ENCODE data around the gene PRKG2.

Gene PRKG2

DNA sequence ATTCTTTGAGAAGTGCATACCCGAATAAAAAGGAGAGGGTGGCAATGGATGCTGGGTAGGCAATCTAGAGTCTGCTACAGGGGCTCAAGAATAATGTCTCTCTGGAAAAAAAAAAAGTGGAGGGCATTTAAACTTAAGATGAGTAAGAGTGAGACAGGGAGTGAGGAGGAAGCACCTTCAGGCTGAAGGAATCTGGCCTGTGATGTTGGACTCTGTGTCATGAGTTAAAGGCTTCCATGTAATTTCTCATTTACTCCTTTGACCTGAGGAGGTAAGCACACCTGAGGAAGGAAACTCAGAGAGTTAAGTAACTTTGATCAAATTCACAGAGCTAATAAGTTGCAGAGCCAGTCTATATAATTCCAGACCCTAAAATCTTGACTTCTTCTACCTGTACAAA is 3.2 kb upstream of the PRKG2 start:
- DNase-seq (ENCODE audit: low read depth in 2 of 2) = no peak

- DNase-seq (ENCODE audit: low read depth in 2 of 2) = no peak
Observed at GRCh38 chr4:81217779-81218178, 2.8 kb upstream of the PRKG2 start.

DNA sequence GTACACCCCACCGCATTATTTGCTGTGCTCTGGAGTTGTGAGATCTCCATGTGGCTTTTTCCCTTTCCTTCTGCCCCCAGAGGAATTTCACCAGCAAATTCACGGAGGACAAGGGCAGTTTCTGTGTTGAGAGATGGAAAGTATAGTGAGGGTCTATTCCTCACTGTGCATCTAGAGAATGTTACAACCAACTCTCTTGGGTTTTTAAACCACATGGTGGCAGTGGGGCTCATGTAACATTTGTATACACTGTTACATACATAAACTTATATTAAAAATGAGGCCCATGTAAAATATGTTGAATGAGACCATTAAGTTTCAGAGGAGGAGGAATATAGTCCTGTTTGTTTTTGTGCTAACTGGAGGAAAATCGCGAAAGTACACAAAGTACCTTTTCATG is 909 bp upstream of the PRKG2 start:
- DNase-seq (ENCODE audit: low read depth in 2 of 2) = no peak

- no peak for DNase-seq (ENCODE audit: low read depth in 2 of 2)
Observed at GRCh38 chr4:81214144-81214880, 710 bp downstream of the PRKG2 start.

DNA sequence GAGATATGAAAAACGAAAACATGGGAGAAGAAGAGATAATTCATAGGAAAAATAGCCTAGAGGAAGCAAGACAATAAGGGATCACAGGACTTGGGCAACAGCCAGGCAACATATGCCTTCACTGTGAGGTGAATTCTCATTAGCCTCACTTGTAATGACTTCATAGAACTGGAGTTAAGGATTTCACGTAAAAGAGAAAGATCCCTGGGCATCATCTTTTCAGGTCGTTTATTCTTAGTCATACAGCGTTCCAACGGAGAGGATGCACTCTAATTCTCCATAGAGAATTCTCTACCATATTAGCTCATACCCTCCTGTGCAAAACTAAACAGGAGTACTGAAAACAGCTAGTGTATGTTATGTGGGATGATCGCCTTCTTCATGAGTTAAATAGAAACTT is 1.4 kb downstream of the PRKG2 start:
- DNase-seq (ENCODE audit: low read depth in 2 of 2) = no peak

DNA sequence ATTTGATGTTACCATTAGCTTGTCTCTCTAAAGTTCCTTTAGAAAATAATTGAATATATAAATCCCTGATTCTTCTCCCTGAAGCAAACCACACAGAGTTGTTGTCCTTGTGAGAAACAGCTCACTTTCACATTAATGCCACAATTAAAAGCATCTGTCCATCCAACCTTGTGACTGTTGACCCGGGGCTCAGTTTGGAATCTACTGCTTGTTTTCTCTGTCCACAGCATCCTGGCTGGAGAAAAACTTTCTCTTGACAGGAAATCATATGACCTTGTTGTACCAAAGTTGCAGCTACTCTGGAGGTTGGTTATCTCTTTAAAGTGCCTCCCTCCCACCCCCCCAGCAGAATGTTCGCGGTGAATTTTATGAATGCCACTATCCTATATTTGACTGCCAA is 3.1 kb downstream of the PRKG2 start:
- DNase-seq (ENCODE audit: low read depth in 2 of 2) = no peak

DNA sequence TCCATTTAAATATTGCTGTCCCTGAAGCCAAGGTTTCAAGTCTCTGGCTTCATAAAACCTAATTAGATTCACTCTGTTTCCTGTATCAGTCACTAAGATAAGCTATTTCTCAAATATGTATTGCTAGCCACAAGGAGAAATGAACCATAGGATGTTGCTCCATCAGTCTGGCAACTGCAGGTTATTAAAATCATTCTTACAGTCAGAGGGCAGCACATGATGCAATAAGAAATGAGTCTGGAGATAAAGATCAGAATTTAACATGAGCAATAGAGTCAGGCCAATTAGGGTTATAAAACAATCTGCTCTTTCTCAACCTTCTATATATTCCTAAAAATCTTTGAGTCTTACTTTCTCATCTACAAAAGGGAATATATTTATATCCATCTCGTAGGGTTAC is 7.2 kb downstream of the PRKG2 start:
- DNase-seq (ENCODE audit: low read depth in 2 of 2) = no peak

DNA sequence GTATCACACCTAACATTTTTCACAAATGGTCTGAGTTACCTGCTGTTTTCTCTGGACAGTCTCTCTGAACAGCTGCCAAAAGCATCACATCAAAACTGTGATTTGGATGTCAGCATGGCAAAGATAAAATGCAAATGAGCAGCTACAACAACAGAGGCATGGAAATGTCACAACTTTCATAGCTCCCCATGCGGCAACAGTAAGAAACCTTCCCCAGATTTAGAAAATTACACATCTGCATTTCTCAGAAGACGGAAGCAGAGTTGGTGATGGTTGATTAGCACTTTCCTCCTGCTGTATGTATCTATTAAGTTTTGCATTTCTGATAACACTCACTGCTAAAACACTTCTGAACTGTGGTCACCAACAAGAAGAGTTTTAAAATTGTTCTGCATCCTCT is 9.7 kb downstream of the PRKG2 start:
- no peak for DNase-seq (ENCODE audit: low read depth in 2 of 2)

DNA sequence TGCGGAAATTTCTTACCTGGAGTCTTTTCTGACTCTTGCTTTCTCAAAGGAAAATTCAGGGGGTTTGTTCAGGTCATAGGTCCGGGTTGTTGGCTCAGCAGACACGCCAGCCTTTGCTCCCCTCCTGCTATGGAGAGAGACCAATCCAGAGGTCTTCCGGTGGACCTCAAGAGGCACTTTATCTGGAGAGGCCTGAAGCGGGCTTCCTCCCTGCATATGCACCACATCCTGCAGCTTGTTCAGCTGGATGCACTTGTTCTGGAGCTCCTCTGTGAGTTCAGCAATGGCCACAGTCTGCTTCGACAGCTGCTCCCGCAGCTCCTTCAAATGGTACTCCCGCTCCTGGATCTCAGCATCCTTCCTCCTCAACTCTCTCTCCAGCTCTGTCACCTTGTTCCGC is 10.5 kb downstream of the PRKG2 start:
- no peak for DNase-seq (ENCODE audit: low read depth in 2 of 2)

DNA sequence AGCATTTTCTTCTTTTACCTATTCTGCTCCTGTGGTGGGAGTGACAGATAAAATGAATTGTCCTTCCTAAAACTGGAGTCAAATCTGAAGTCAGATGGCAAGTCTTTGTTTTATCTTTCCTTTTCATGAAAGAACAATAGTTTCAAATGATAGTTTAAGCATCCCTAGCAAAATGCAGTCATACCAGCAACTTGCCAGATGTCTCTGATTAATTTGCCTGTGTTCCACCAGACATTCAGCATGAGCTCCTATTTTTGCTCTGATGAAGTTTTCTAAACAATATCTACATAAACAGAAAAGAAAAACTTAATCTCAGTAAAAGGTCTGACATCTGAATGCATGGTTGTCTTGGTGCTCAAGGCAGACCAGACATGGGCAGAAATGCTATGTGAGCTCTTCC is 15.2 kb downstream of the PRKG2 start:
- no peak for DNase-seq (ENCODE audit: low read depth in 2 of 2)

- DNase-seq (ENCODE audit: low read depth in 2 of 2) = no peak
Observed at GRCh38 chr4:81198609-81199008, 16.4 kb downstream of the PRKG2 start.

GRCh38 chr4:81197864-81198524 is 17.0 kb downstream of the PRKG2 start:
- no peak for DNase-seq (ENCODE audit: low read depth in 2 of 2)

GRCh38 chr4:81196126-81196650 is 18.8 kb downstream of the PRKG2 start:
- no peak for DNase-seq (ENCODE audit: low read depth in 2 of 2)

GRCh38 chr4:81195475-81195874 is 19.5 kb downstream of the PRKG2 start:
- no peak for DNase-seq (ENCODE audit: low read depth in 2 of 2)

DNA sequence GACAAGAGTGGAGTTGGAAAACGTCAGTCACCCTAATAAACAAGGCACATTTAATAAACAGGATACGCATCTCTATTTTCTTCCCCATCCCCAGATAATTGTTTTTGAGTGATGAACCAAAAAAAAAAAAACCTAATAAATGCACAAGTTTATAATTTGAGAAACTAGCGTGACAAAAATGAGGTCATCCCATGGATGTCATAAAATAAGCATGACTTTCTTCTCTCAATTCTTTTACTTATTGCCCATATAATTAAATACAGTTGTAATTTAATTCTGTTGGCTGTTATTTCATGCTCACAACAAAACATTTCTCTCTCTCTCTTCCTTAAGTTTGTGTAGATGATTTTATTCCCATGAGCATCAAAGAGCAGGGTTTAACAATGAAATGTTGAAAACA is 20.7 kb downstream of the PRKG2 start:
- no peak for DNase-seq (ENCODE audit: low read depth in 2 of 2)

DNA sequence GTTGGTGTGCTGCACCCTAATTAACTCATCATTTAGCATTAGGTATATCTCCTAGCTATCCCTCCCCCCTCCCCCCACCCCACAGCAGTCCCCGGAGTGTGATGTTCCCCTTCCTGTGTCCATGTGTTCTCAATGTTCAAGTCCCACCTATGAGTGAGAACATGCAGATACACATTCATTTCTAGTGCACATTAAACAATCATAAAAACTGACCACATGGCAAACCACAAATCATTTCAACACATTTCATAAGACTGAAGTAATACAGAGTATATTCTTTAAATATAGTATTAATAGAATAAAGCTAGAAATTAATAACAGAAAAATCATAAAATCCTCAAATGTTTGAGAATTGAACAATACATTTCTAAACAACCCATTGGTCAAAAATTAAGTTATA is 34.1 kb downstream of the PRKG2 start:
- DNase-seq (ENCODE audit: low read depth in 2 of 2) = no peak

DNA sequence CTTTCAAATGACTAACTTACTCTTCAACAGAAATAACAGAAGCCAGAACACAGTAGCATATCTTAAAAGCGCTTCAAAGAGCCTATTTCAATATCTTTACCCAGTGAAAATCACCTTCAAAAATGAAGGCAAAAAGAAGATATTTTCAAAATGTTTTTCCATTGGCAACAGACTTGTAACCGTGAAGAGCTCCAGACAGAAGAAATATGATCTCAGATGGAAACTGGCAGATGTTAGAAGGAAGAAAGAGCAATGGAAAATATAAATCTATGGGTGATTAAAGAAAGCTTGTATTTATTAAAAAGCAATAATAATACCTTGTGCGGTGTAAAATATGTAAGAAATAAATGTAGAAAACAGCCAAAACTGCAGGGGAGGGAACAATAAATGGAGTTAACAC is 35.7 kb downstream of the PRKG2 start:
- DNase-seq (ENCODE audit: low read depth in 2 of 2) = no peak

- no peak for DNase-seq (ENCODE audit: low read depth in 2 of 2)
Observed at GRCh38 chr4:81173213-81173612, 41.8 kb downstream of the PRKG2 start.

DNA sequence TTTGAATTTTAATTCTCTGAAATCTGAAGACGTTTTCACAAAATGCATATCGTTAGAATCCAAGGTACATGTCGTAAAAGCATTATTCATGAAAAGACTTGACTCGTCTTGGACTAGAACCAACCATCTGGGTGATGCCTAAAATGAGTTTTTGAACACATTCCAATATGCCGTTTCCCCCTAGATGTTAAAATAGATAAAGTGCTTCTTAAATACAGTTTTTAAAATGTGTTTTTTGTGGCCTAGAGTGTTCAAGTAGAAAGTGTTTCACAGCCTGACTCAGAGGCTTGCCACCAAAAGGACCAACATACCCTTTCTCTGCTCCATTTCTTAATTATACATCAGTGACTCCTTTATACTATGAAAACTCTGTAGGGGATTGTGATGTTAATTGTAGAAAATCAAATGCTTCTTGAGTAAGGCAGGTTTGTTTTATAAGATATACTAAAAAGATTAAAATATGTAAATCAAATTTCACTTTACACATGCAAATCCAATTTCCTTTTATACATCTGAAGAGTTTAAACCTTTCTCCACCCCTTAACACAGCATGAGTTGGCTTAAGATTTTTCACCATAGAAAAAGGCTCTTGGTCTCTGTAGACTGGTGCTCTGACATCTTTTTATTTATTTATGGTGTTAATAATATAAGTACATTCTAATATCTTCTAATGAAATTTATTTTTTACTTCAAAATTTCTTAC is 48.4 kb downstream of the PRKG2 start:
- DNase-seq (ENCODE audit: low read depth in 2 of 2) = no peak

DNA sequence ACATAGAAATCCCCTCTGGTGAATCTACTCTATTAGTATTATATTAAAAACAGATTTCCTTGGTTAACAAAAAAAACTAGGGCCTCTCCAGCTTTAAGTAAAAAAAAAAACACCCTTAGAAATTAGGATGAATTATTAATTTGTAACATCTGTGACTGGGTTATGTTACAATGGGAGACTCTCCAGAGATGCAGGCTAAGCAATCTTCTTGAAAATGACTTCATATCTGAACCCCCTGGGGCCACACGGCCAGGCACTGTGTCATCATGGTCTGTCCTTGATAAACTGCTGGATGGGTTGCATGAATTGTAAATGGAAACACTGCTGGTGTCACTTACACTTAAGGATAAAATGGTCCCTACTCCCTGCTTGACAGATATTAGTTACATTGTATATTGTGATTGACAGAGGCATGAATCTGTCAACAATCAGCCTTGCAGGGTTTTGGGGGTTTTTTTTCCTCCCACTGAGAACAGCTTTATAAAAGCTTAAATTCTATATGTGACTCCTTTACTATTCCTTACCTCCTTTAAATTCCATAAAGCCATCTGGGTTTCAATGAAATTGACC is 49.1 kb downstream of the PRKG2 start:
- no peak for DNase-seq (ENCODE audit: low read depth in 2 of 2)

- no peak for DNase-seq (ENCODE audit: low read depth in 2 of 2)
Observed at GRCh38 chr4:81164623-81165416, 50.2 kb downstream of the PRKG2 start.

GRCh38 chr4:81164126-81164525 is 50.9 kb downstream of the PRKG2 start:
- DNase-seq (ENCODE audit: low read depth in 2 of 2) = no peak

Data from stimulated activated CD8-positive, alpha-beta memory T cell treated with anti-CD3 and anti-CD28 coated beads, Interleukin-15, amount 100 ng/mL, for 4 hours (primary cell).